GM18867 (cell line): Measurements from ENCODE around the gene FRMD4A.

Experiments used
- ATAC-seq: cut with Tn5 transposase; IDR thresholded peaks from one replicate; pipeline ENCODE4 v1.9.1; 2021; ENCODE audit warnings: mild to moderate bottlenecking, moderate library complexity; ENCODE audit not compliant: unreplicated experiment

Gene FRMD4A

DNA sequence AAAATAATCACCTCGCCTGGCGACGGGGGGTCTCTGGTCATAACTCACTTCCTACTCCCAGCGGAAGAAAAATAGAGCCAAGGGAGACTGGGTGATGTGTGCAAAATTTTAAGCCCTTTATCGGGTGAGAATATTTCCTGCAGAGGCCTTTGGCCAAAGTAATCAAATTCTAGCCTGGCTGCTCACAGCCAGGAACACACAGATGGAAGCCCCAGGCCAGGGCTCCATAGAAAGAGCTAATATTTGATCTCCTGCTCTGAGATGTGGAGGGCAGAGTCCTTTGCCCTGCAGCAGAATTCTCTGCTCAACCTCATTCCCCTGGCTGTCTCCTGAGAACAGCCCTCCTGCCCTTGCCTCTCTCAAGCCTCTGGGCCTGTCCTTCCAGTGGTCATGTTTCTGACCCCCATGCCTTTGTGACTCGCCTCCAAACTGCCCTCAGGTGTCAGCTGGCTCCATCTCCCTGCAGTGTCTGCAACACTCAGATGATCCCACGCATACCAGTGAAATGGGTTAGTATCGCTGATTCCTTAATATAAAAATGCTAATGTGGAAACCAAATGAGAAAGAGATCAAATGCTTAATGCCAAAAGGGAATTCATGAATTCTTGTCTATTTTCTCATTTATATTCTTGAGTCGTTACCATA, 34.5 kb downstream of the FRMD4A start:
- ATAC-seq = no peak

DNA sequence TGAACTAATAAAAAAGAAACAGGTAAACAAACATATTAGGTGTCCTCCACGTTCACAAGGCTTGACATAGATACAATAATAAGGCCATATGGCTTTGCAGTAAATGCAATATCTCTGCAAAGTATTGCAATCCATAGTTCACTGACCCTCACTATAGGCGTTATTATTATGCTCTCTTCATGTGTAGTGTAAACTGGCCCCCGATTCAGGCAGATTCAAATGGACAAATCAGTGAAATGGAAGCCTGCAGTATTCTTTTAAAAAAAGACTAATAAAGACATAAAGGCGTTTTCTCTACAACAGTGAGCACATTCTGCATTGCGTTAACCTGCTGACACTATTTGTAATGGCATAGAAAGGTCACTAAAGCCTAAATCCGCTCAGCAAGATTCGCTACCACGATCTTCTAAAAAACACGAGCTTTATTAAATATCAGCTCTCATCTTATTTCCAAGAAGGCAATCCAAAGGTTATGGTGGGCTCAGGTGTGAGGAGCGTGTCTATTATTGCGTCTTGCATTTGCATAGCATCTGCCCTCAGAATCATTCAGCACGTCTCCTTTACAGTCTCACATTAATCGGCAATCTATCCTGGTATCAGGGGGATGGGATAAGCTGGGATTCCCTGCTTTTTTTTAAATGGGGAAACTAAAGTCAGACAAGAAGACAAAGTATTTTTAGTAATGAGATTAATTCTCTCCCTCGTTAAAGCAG, 36.2 kb downstream of the FRMD4A start:
- ATAC-seq = no peak

DNA sequence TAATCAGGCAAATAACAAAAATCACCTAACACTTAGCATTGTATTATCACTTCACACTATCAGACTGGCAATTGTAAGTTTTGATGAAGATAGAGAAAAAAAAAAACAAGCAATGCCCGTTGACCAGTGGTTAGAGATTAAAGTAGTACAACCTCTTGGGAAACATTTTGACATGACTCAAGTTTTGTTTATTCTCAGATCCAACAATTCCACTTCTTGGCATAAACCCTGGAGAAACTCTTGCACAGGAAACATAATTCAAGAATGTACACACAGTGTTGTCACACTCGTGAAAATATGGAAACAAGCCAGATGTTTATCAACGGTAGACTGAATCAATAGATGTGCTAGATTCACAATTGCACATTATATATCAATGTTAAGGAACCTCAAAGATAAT, 37.2 kb downstream of the FRMD4A start:
- no peak for ATAC-seq

DNA sequence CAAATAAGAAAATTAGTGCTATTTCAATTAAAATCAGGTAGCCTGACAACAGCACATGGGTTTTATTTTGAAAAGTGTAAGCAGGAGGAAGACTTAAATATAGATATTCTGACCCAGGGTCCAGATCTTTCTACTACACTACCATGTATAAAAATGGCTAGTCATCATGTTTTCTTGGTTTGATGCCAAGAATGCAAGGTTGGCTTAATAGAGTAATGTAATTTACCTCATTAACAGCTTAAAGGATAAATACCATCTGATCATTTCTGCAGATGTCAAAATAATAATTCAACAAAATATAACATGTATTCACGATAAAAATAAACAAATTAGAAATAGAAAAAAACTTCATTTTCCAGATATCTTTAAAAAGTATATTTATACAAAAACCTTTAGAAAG, 39.4 kb downstream of the FRMD4A start:
- no peak for ATAC-seq

DNA sequence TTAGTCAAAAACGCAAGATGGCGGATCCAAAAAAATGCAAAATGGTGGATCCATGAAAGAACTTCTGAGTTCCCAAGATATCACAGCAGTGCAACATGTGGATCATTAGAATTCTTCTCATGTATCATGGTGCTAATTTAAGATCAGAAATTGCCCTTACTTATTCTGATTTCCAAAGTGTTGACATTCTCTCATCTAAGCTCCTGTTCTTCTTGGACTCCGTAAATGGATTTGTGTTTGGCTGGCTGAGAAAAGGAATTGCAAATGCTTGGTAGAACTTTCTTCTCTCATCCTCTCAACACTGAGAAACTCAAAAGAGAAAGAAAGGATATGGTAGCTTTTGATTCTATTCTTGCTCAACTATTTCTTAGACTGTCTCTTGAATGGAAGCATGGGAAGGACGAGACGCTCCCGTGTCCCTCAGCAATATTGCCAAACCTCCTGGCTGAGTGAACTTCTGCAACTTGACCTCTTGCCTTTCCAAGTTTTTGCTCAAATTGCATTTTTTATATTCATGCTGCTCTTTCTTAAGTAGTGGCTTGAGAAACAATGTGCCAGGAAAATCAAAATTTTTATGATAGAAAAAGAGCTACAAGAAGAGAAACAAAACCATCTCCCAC, 44.7 kb downstream of the FRMD4A start:
- ATAC-seq = no peak

DNA sequence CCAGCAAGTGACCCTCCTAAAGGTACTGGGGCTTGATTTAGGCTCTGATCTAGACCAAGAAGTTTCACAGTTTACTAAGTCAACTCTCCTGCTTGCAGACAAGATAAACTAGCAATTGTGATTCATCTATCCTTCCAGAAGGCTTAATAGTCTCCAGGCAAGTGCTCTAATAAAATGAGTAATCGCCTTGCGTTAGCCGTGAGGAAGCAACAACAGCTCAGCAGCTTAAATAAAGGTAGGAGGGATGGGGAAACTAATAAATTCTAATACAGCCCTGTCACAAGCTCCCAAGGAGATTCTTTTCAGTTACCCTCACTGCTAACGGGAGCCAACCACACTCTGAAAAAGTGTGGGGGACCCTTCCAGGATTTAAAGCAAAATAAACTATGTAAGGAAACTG, 48.4 kb downstream of the FRMD4A start:
- ATAC-seq = no peak

DNA sequence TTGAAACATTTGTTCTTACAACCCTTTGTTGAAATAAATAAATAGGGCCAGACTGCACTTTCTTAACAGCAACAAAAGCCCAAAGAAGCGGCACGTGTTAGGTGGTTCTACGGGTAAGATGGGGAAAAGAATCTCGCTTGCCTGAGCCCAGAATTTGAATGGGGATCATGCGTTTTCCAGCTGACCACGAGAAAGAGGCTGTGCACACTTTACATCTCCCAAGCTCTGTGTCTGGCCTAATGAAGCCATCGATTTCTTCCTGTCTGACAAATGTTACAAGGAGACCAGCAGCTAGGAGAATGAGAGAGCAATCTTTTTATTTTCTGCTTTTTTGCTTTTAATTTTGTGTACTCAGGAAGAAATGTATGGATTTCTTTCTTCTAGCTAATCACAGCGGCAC, 52.2 kb downstream of the FRMD4A start:
- ATAC-seq = no peak

DNA sequence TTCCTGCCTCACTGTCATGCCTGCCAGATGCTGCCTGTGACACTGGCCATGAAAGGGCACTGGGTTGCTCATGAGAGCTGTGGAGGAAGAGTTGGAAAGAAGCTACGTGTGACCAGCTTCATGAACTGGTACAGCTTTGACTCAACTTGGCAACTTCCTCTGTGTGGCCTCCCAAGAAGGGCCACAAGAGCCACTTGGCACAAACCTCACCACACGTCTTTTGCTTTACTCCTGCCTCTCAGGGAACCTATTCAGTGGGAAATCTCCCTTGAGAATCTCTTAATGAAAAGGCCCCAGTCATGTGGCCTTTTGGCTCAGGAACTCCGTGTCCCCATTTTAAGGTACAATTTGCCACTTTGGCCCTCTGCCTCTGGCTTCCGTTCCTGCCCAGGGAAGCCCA, 54.5 kb downstream of the FRMD4A start:
- no peak for ATAC-seq

DNA sequence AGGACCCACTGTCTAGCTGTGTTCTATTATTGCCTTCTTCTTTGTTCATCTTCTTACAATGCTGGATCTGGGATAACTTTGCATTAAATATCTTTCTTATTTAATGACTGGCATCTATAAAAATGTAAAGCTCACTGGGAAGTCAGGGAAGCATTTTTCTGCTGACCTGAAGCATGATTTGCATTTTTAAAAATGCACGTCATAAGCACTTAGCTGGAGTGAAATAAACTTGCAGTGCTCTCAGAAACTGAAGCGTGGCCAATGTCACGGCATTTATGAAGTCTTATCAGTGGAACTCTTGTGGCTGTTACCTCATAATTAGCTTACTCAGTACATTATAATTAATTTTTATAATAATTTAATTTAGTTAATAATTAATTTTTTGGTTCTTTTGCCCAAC, 59.1 kb downstream of the FRMD4A start:
- ATAC-seq = no peak

DNA sequence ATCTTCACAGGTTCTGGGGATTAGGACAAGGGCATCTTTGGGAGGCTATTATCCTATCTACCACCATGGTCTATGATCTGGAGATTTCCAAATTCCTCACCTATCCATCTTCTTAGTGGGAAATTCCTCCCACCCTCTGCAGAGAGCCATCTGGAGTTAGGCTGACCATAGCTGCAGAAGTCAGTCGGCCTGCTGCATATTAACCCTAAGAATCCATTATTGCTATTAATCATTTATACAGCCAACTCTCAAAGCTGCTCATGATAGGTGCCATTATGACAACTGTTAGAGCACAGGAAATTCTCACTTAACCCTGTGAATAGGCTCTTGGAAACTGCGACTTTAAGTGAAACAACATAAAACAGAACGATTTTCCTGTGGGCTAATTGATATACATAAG, 60.4 kb downstream of the FRMD4A start:
- no peak for ATAC-seq

DNA sequence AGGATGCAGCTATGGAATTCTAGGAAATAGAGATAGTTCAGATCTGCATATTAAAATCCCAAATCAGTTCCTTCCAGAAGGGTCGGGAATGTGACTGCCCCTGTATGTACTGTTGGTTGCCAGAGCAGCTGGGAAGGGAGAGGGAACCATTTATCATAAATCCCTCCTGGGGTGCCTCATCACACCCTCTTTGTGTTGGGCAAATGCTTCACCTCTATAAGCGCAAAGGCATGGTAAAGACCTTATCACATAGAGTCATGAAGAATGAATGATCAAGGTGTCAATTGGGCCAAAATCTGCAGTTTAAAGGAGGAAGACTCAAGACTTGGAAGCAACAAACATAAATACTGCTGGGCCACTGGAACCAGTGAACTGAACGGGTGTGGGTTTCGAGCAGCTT, 65.0 kb downstream of the FRMD4A start:
- no peak for ATAC-seq

DNA sequence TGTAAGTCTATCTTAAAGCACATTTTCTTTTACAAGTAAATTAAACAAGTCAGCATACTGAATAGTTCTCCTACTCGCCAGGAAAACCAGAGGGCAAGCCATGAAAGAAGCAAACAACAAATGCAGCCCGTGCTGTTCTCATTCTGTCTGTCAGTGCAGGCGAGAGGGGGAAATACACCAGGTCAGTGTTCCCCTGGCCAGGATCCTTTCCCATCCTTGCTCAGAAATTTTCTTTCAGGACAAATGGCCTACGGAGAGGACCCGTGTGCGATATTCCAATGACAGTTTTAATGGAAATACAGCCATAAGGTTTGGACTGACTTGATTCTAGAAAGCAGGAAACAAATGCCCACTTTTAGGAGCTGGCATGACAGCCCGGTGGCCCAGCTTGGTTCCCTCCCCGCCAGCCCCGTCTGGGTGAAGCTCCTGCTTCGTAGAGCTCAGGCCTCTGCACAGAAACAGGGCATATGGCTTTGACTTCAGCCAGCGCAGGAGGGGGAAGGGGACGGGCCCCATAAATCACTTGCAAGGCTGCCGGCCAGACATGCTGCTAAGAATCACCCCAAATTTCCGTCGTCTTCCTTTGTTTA, 67.8 kb downstream of the FRMD4A start:
- ATAC-seq = no peak

DNA sequence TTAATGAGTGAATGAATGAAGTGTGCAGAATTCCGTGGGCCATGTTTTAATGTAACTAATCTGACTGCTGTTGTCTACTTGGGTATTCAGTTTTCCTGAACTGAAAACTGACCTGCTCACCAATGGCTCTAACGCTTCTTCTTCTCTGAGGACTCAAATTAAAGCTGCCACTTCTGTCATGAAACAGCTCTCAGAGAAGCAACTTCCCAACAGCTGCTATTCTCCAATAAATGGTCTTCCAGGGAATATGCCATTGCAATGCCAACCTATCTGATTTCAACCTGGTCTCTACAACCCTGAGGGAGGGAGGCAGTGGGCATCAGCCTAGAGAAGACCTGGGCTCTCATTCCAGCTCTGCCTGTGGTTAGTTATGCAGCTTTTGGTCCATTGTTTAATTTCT, 69.4 kb downstream of the FRMD4A start:
- ATAC-seq = no peak

DNA sequence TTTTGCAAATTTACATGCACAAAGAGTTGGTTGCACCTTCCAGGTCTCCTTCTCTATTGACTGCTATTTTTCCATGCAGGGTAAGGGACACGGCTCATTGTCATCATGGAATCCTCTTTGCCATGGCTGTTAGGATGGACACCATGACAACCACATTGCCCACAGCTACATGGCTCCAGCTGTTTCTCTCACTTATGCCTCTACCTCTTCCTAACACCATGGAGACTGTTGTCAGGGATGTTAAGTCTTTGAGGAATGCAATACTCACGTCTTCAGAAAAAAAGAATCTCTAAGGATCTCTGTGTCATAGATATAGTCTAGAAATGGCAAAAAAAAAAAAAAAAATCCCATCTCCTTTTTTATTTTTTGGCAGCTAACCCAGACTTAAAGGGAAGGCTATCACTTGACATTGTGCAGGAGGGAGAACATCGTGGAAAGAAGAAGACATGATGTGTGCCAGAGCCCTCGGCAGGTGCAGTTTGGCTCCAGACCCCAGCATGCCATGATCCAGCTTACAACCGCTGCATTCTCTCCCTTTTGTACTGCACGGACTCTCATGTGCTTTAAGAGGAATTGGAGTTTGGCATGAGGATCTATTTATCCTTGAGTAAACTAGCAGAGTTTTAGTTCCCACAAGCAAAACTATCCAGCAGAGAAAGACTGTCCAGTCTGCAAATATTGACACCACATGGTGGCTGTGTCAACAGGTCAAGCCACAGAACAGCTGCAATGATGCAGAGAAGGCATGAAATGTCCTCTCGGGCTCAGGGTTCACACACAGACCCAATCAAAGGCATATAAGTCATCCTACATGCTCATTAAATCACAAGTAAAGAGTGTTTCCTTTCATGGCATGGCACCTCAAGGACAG, 70.8 kb downstream of the FRMD4A start:
- ATAC-seq = no peak

DNA sequence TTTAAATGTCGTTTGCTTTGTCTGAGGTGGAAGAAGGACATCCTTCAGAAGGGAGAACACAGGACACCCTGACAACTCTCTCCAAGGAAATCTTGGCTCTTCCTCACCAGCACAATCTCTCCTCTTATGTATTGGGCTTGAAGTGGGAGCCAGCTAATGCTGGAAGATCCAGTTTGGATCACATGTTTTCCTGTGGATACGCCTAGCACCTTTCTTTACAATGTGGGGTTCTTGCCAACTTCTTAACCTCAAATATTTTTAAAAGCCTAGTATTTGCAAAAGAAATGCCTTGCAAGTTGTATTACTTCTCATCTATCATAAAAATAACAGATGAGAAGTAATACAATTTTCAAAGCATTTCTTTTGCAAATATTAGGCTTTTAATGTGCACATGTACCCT, 76.4 kb downstream of the FRMD4A start:
- ATAC-seq = no peak

DNA sequence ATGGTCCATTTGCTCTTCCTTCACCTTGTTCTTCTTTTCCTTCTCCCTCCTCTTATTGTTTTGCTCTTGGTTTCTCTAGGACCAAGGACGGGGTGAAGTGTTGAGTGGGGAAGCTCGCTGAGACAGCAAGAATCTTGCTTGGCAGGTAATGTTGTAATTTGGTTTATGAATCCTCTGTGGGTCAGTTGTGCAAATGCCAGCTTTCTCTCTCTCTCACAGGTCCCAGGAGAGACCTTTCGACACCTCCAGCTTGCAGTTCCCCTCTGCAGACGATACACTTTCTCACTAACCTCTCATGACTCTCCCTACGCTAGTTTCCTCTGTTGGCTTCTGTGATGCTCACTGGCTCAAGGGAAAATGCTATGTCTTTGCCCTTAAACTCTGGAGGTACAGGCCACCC, 77.0 kb downstream of the FRMD4A start:
- ATAC-seq = no peak

DNA sequence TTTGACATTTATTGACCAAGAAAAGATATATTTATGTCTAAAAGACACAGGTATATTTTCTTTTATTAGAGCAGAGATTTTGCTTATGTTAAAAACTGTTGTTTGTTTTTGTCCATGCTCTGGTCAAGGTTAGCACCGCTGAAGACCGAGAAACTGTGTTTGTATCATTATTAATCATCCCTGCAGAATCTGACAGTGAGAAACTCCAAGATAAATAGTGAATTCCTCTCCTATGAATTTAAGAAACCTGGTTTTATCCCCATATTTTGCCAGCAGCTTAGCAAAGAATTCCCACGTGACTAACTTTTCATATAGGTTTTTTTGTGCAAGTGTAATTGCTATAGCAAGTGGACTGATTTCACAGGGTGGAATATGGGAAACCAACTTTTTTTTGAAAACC, 77.6 kb downstream of the FRMD4A start:
- no peak for ATAC-seq

DNA sequence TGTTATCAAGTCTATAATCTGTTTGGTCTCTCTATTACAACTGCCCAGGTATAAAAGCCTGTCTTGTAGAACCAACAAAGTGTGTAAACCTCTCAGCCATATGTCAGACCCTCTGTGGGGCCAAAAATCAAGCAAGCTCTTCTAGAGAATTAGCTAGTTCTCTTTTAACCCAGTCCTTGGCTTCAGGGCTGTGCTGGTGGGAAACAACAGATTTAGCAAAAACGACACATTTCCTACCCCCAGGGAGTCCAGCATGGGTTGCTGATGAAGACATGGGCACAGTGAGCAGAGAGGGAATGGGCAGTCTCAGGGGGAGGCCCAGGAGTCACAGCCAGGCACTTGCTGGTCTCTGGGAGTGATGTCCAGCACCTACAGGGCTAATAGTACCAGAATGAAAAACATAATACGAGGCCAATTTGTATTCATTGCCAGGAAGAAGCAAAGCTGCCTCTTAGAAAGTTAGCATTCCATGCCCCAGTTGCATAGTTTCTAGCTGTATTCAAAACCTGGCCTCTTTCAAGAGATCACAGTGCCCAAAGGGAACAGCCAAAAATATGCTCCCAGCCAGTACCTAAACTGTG, 80.1 kb downstream of the FRMD4A start:
- no peak for ATAC-seq

DNA sequence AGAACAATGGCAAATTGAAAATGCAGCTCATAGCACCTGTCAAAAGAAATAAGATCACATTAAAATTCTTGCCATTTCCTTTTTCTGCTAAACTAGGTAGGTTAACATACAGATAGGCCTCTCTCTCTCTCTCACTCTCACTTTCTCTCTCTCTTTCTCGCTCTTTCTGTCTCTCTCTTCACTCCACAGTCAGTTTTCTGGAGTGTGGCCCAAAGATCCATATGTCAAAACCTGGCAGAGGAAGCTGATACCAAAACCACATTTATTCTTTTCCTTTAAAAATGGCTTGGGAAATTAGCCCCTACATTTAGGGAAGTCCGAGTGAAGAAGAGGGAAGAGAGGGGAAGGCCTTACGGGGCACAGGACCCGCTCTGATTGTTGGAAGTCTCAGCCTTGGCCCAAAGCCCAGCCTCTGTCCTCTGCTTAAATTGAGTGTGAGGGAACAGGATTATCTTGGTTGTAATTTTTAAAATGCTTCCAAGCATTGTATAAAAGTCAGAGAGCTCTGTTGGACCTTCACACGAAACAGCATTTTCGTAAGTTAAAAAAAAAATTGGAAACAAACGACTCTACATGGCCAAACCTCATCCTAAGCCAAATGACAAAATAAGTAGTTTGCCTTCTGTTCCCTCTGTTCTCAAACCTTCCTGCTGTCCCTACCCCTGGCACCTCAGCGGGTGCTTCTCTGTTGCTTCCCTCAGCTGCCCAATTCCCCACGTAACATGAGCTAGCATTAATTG, 83.2 kb downstream of the FRMD4A start:
- no peak for ATAC-seq

DNA sequence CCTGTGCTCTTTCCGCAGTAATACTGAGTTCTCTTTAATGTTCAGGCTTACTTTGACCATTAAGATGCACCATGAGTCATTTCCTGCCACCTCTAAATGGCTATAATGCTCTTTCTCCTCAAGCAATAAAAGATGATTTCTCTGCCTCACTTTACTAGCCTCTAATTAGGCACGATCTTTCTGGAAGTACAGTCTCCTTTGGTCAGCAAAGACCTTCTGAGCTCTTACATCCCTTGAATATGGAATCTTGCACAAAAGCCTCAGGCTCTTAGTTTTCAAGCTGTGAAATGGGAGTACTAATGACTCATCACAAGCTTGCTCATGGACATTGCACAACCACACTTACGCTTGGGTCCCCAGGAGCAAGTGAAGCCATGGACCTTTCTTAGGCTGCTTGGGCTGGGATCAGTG, 85.9 kb downstream of the FRMD4A start:
- ATAC-seq = no peak
